Measurements from ENCODE around the gene DSCAML1. TPM values are rescaled to one million over a fixed set of nuclear protein-coding genes. Genes with fewer than 3 reads are reported as not detected.

DSCAML1 gene
- total RNA-seq, 4 donors from 2014 or later: 0.29 to 29.1 (median 3.4) TPM

- TF ChIP-seq CTCF (IDR thresholded peaks at IDR 0.05) (no peak), POLR2A (IDR thresholded peaks at IDR 0.05) (no peak)
- Histone ChIP-seq H3K4me3 (no peak overlapping the region), H3K27me3 (no peaks in the 10 kb centered on the region), H3K27ac (no peak overlapping the region), H3K9me3 (no peaks in the 10 kb centered on the region), H3K36me3 (no peaks in the 10 kb centered on the region), H3K4me1 (no peaks in the 10 kb centered on the region)
- DNase-seq: no peak
- intact Hi-C loops (cut with DNase I; ENCODE audit: low total_unique reads): no loop called here
These were observed 311.0 kb downstream of the DSCAML1 start for GRCh38 chr11:117486059-117486458.

GRCh38 chr11:117484156-117484555 is 312.9 kb downstream of the DSCAML1 start:
- no peak overlapping the region for H3K27ac ChIP-seq
- no peaks in the 10 kb centered on the region for H3K27me3 ChIP-seq
- H3K9me3 ChIP-seq: no peaks in the 10 kb centered on the region
- H3K4me1 ChIP-seq: no peaks in the 10 kb centered on the region
- no peak for TF ChIP-seq CTCF (IDR thresholded peaks at IDR 0.05)
- TF ChIP-seq POLR2A (IDR thresholded peaks at IDR 0.05): no peak
- no peak overlapping the region for H3K4me3 ChIP-seq
- intact Hi-C loops (cut with DNase I; ENCODE audit: low total_unique reads): no loop called here
- H3K36me3 ChIP-seq: no peaks in the 10 kb centered on the region
- no peak for DNase-seq

DNA sequence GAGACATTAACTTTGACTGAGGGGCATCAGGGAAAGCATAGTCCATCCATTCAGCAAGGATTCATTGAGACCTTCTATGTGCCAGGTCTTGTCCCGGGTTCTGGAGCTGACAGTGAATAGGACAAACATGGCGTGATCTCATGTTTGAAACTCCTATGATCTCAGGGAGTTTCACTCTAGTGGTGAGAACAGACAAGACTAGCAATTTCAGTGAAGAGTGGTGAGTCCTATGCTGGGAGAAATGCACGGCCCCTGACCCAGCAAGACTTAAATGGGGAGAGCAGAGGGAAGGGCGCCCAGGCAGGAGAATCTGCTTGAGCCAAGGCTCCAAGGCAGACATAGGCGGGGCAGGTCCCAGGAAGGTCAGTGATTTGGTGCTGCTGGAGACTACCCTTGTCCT is 313.6 kb downstream of the DSCAML1 start:
- DNase-seq: no peak
- no peak overlapping the region for H3K4me3 ChIP-seq
- H3K4me1 ChIP-seq: no peaks in the 10 kb centered on the region
- no peak overlapping the region for H3K27ac ChIP-seq
- intact Hi-C loops (cut with DNase I; ENCODE audit: low total_unique reads): no loop called here
- H3K27me3 ChIP-seq: no peaks in the 10 kb centered on the region
- H3K36me3 ChIP-seq: no peaks in the 10 kb centered on the region
- TF ChIP-seq POLR2A (IDR thresholded peaks at IDR 0.05): no peak
- no peak for TF ChIP-seq CTCF (IDR thresholded peaks at IDR 0.05)
- no peaks in the 10 kb centered on the region for H3K9me3 ChIP-seq

DNA sequence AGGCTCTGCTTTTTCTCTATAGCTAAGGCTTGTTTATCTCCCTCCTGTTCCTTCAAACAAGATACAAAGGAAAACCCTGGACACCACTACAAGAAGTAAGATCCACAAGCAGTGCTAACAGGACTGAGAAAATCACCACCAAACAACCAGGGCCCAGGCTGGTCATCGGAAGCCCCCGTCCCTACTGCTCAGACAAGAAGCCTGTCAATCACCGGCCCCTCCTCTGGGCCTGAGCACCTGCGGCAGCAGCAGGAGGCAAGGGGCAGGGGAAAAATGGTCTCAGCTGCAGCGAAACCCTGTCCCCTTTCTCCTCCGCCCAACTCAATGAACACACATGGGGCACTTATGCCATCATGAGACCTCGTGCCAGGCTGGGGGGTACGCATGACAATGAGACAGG is 314.1 kb downstream of the DSCAML1 start:
- Histone ChIP-seq H3K36me3 (no peaks in the 10 kb centered on the region), H3K9me3 (no peaks in the 10 kb centered on the region), H3K4me1 (no peaks in the 10 kb centered on the region), H3K27me3 (no peaks in the 10 kb centered on the region), H3K4me3 (no peak overlapping the region), H3K27ac (no peak overlapping the region)
- TF ChIP-seq CTCF (IDR thresholded peaks at IDR 0.05) (no peak), POLR2A (IDR thresholded peaks at IDR 0.05) (no peak)
- intact Hi-C loops (cut with DNase I; ENCODE audit: low total_unique reads): no loop called here
- no peak for DNase-seq

DNA sequence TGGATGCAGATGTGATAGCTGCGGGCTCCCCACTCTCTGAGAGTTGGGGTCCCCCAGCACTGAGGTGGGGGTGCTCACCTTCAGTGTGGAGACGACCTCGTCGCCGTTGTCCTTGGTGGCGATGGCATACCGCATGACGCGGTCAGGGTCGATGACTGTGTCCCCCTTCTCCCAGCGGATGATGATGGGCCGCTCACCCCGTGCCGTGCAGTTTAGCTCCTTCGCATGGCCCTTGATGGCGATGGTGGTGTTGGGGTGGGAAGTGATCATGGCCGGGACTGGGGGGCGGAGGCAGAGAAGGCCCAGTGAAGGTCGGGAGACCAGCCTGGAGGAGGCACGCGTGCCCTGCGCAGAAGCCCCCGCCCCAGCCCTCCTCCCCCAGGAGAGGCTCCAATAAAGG is 315.1 kb downstream of the DSCAML1 start:
- Histone ChIP-seq H3K27me3 (no peaks in the 10 kb centered on the region), H3K4me1 (no peaks in the 10 kb centered on the region), H3K4me3 (no peak overlapping the region), H3K36me3 (no peaks in the 10 kb centered on the region), H3K27ac (no peak overlapping the region), H3K9me3 (no peaks in the 10 kb centered on the region)
- intact Hi-C loops (cut with DNase I; ENCODE audit: low total_unique reads): no loop called here
- TF ChIP-seq POLR2A (IDR thresholded peaks at IDR 0.05) (no peak), CTCF (IDR thresholded peaks at IDR 0.05) (no peak)
- no peak for DNase-seq

Measured in uterus (tissue), 4 donors.